Measurements from ENCODE around the gene NDUFB6. TPM values are rescaled to one million over a fixed set of nuclear protein-coding genes. Genes with fewer than 3 reads are reported as not detected.

Gene NDUFB6
- 49.2 and 52.5 TPM in 2 replicates for total RNA-seq

DNA sequence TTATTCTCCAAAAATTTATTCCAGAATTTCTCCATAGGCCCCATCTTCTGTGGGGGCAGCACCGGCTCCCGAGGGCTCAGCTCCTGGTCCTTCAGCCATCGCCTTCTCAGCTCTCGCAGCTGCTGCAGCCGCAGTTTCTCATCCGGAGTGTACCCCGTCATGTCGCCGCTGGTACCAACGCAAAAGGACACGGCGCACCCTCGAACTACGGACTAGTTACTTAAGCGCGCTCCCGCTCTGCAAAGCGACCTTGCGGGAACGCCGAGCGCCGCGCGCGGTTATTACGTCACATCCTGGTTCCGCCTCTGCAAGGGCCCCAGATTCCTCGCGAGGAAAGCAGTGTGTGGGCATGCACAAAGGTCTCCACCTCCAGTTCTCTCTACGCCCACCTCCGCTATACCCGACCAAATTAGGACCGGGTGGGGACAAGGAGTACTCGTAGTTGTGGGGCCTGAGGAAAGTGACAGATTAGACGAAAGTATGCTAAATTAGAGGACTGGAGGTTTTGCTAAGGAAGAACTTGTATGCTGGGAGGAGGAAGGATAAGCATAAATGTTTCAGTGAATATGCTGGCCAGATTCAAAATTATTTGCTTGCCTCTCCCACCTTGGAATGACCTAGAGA lies at the start of gene NDUFB6:
NDUFB6 (minus strand) TSS at position 260 of the 624 bp plus-strand sequence; CDS start at position 161, 99 bp downstream.

GRCh38 chr9:32552172-32552872 lies 20.6 kb downstream of the NDUFB6 start, which contains the start of the genes SMIM27 and TOPORS:
Gene SMIM27, plus strand, starts transcription at chr9:32552327. Its CDS starts 108 bp downstream, at chr9:32552435.
Gene TOPORS, minus strand, starts transcription at chr9:32552586. Its CDS starts 150 bp downstream, at chr9:32552436.

GRCh38 chr9:32526041-32526706 lies 46.8 kb downstream of the NDUFB6 start, which contains the start of gene RIGI:
Gene RIGI, minus strand, starts transcription at chr9:32526196. Its CDS starts 30 bp downstream, at chr9:32526166.

Other genes starting within 250 kb of the NDUFB6 start
- 106 and 143 TPM in 2 replicates for gene ACO1, start 188.5 kb downstream of the NDUFB6 start, total RNA-seq
- gene RIGI, start 47.0 kb downstream of the NDUFB6 start, total RNA-seq, result 5.3 and 5.8 TPM in 2 replicates
- gene SMIM27, start 20.8 kb downstream of the NDUFB6 start, total RNA-seq, result 2.7 and 3.4 TPM in 2 replicates
- 25.6 and 30.0 TPM in 2 replicates for gene TOPORS, start 20.6 kb downstream of the NDUFB6 start, total RNA-seq
- under 0.01 TPM in 1 of 2 replicates, not detected in the other for gene TAF1L, start 62.5 kb upstream of the NDUFB6 start, total RNA-seq
- gene TMEM215, start 210.4 kb upstream of the NDUFB6 start, total RNA-seq, result not detected in 2 replicates